DMS153 treated with DMSO at 0.1 percent for 48 hours (cell line): Measurements from ENCODE around the gene DEGS2.

ENCODE experiments used
- DNase-seq: peaks from one replicate; lab custom pipeline; 2025; ENCODE audit not compliant: unreplicated experiment; lab: John Stamatoyannopoulos, UW

The DEGS2 gene

GRCh38 chr14:100132903-100133510 is 26.4 kb downstream of the DEGS2 start:
- DNase-seq, result no peak

DNA sequence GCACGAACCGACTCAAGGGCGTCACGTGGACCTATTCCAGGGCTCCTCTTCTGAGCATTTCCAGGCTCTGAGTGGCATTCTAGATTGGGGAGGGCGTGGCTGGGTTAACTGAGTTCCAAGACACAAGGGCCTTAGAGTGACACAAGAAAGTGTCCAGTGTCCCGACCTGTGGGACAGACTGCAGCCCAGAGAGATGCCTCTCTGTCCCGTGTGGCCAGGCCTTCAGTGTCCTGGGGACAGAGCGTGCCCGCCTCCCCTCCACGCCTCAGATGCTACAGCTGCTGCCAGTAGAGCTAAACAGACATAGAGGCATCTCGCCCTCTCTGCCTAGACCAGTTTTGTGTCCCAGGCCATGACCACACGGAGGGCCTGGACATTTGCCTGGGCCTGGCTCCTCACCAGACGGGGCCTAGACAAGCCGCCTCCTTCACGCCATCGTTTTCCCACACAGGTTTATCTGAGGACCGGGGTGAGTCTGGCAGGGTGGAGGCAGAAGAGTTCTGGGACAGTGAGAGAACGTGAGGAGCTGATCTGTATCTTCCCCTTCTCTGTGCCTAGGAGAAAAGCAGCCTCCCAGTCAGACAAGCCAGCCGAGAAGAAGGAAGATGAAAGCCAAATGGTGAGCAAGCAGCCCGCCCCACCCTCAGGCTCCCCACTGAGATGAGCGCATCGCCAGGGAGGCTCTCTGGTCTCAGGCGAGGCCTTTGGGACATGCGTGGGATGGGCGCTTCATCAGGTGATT is 27.1 kb downstream of the DEGS2 start:
- DNase-seq, result no peak

DNA sequence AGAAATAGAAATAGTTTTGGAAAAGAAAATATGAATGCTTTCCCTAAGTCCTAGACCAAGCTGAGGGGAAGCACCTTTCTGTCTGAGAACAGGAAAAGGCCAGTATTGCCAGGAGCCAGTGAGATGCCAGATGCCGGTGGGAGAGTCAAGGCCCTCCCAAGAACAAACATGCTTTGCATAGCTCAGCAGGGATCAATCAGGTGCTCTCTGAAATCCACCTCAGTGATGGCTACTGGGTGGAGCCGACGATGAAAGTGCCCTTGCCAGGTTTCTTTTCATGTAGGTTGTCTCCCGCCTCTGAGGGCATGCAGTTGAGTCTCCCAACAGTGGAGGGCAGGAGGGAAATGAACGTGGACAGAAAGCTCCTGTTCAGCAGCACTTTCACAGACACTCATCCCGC is 28.3 kb downstream of the DEGS2 start:
- DNase-seq, result no peak

- DNase-seq, result no peak
These were observed 28.9 kb downstream of the DEGS2 start for GRCh38 chr14:100130521-100130920.

GRCh38 chr14:100129161-100129589 is 30.3 kb downstream of the DEGS2 start:
- no peak for DNase-seq

DNA sequence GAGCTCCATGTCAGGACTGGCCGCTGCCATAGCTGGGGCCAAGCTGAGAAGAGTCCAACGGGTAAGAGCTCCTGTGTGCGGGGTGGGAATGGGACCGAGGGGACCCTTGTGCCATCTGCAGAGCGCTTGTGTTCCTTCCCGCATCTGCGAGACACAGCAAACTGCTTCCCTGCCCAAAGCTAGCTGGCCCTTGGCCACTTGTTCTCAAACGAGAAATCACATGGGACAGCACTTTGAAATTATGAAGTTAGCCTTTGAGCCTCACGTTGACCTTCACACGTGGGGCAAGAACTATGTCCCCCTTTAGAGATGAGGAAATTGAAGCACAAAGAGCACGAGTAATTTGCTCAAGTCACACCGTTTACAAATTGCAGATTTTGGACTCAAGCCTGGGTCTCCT is 30.8 kb downstream of the DEGS2 start:
- no peak for DNase-seq

GRCh38 chr14:100127853-100128455 is 31.5 kb downstream of the DEGS2 start:
- DNase-seq, result no peak

DNA sequence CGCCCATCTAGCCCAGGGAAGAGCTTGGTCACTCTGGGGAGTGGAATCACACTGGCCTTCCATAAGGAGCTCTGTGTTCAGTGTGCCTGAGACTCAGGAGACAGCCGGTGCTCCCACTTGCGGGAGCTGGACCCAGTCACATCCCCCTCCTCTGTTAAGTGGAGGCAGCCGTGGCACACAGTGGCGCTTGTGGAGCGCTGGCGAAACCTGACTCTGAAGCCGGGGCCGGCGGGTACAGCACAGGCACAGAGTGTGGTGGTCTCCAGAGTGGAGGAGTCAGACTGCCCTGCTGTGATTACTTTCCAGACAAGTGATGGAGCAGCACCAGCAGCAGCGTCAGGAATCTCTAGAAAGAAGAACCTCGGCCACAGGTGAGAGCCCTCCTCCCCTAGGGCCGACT is 33.0 kb downstream of the DEGS2 start:
- no peak for DNase-seq

DNA sequence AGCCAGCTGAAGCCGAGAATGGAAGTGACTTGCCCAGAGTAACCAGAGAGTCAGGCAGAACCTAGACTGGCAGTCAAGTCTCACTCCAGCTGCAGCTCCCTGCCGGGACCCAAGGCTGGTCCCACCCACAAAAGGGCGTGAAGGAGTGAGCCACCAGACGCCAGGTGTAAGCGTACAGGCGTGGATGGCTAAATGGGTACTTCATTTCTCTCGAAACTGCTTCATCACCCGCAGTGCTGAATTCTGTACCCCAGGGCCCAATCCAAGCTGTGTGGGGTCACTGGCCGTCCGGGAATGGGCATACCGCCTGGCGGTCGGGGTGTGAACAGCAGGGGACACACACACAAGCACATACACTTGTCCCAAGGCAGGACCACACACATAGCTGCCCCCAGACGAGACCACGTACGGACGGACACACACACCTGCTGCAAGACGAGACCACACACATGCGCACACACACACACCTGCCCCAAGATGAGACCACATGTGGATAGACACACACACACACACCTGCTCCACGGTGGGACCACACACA is 34.8 kb downstream of the DEGS2 start:
- DNase-seq, result no peak

DNA sequence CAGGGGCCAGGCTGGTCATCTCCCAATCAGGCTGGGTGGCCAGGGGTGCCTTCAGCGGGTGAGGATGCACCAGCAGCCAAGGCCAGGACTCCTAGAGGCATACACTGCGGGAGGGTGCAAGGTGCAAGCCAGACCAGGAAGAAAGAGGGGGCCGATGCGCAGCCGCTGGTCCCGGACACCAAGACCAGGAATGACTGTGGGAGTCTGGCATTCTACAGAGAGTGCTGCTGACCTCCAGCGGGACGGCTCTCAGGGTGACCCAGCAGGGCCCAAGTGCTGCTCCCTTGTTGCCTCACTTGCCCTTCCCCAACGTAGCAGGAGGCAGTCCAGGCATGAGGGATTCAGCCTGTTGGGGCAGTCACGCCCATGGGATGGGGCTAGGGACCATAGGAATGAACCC is 35.8 kb downstream of the DEGS2 start:
- DNase-seq, result no peak

DNA sequence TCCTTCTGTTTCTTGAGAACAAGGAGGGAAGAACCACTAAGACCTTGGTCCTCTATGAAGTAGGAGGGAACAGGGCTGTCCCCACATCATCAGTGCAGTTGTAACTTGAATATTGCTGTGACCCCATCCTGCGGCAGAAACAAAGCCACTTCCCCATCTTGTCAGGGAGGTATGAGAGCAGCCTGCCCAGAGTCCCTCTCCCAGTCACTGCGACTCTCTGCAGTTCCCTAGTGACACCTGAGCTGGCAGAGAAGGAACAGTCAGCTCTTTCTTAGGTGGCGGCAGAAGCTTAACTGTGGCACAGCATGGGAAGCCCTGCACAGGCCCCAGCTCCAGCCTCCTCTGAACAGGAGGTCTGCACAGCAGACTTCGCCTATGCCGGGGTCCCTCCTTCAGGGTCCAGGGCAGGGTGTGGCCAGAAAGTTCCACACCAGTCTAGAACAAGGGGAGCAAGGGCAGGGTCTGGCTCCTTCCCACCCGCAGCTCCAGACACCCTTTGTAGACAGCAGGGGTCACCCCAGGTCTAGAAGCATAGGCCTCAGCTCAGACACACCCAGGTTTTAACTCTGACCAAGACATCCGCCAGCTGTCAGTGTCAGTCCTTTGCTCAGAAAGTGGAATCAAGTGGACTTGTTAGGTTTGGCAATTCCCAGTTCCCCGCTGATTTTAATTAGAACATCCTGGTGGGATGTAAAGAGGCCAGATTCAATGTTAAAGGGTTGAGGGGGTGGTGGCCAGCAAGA is 36.8 kb downstream of the DEGS2 start:
- DNase-seq, result no peak

DNA sequence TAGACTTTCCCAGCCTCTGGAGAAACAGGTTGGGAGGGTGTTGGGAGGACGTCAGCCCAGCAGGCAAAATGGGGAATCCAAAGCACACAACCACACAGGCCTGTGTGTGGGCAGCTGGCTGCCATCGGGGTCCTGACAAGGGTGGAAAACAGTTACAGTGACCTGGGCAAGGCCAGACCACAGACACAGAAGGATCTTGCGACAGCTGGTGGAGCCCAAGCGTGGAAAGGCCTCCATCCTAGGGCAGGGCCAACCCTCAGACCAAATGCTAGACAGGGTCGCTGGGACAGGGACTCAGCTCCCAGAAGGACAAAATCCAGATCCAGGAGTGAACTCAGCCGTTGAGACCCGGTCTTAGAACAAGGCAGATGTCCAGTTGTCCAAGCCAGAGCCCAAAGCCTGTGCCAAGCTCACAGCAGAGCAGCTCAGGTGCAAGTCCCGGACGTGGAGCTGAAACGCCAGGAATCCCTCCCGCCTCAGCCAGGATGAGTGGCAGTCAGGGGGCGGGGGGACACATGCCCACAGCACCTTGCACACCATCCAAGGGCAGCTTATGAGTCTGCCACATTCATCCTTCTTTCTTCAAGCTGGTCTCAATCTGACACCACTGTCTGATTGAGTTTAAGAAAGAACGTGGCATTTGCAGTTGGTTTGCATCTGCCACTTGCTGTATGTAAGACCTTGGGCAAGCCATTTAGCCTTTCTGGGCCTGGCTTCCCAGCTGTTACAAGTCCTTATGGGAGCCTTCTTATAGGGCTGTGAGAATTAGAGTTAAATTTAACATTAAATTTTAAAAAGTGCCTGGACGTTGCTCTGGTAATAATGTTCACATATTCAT is 37.6 kb downstream of the DEGS2 start:
- no peak for DNase-seq

DNA sequence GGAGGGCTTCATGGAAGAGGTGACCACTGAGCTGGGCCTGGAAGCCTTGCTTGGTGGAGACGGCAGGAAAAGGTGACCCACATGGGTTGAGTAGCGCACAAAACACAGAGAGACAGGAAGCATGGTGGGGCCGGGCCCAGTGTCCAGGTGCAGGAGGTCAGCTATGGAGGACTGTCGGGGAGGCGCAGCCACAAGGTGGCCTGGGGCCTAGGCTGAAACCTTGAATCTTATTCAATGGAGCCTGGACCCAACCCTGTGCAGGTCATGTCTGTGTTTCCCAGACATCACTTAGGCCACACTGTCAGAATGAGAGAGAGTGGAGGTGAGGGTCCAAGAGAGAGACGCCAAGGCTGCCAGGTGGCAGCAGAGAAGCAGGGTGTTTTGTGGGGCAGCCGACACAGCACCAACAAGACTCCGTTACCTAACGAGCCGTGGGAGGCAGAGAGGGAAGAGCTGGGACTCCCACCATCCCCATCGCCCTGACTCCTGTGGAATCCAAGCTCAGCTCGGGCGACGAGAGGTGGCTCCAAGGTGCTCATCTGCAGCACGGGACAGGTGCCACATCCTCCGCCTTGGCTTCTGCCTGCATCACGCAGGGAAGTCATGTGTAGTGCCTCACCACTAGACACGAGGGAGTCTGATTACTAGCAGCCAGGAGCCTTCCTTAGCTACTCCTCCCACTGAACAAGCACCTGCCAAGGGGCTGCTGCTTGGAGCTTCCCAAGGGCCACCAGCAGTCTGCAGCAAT is 38.7 kb downstream of the DEGS2 start:
- no peak for DNase-seq

- no peak for DNase-seq
These were observed 40.2 kb downstream of the DEGS2 start for GRCh38 chr14:100119251-100119650.

DNA sequence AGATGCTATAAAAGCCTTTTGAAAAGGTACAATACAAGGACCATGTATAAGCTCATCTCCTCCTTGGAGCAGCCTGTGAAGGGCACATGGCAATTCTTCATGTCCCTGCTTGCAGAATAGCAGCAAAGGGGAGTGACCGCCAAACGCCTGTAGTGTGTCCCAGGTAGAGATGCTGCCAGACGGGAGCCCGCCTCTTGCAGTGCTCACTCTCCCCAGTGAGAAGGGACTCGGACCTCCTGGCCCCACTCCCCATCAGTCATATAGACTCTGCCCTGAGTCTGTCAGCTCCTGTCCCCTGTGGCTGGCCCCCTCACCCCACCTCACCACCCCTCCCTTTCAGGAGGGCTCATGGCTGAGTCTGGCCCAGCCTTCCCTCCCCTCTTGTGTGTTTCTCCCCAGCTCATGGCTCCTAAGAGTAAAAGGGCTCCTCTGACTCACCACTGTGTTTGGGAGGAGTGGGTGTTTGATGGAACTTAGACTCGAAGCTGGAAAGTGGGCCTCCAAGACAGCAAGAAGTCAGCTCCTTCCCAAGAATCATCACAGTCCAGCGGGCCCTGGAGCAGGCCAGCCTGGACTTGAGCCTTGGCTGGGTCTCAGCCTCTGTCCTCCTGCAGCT is 40.9 kb downstream of the DEGS2 start:
- no peak for DNase-seq

GRCh38 chr14:100117633-100118395 is 41.6 kb downstream of the DEGS2 start:
- DNase-seq, result no peak

DNA sequence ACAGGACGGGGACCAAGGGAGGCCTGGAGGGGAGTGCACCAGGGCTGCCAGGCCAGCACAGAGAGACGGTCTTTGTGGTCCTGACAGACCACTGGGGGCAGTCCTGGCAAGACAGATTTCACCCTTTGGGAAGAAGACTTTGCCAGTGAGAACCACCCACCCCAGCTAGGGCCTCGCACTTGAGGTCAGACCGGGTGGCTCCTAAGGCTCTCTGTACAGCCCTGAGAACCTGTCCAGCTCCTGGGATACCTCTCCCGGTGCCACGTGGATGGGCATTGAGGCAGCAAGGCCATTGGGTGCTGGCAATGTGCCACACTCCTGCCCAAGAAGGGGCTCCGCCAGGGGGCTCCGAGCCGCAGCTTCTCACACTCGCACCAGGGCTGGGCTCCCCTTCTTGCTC is 42.4 kb downstream of the DEGS2 start:
- no peak for DNase-seq

- DNase-seq, result no peak
These were observed 43.3 kb downstream of the DEGS2 start for GRCh38 chr14:100116134-100116533.

- no peak for DNase-seq
These were observed 43.7 kb downstream of the DEGS2 start for GRCh38 chr14:100115726-100116125.
